CD4-positive, alpha-beta T cell treated with Interleukin-10 for 1 hour (primary cell): Measurements from ENCODE around the gene FARP1.

Experiments
- DNase-seq: peaks from one replicate; pipeline ENCODE4 v3.0.0-alpha.2; 2020

Gene FARP1

GRCh38 chr13:98451676-98452470, 309.0 kb downstream of the FARP1 start:
- DNase-seq, result no peak

- no peak for DNase-seq
These were observed 310.3 kb downstream of the FARP1 start for GRCh38 chr13:98452851-98453843.

- no peak for DNase-seq
These were observed 311.5 kb downstream of the FARP1 start for GRCh38 chr13:98454389-98454881.

GRCh38 chr13:98456413-98456845, 313.5 kb downstream of the FARP1 start:
- DNase-seq, result no peak

- no peak for DNase-seq
These were observed 314.2 kb downstream of the FARP1 start for GRCh38 chr13:98457053-98457452.

- DNase-seq, result no peak
These were observed 315.5 kb downstream of the FARP1 start for GRCh38 chr13:98458431-98458830.

- no peak for DNase-seq
These were observed 316.3 kb downstream of the FARP1 start for GRCh38 chr13:98459171-98459681.

- no peak for DNase-seq
These were observed 317.0 kb downstream of the FARP1 start for GRCh38 chr13:98459721-98460370.

- no peak for DNase-seq
These were observed 317.6 kb downstream of the FARP1 start for GRCh38 chr13:98460516-98460915.

GRCh38 chr13:98461486-98462240, 318.8 kb downstream of the FARP1 start:
- no peak for DNase-seq

- no peak for DNase-seq
These were observed 319.5 kb downstream of the FARP1 start for GRCh38 chr13:98462241-98462882.

GRCh38 chr13:98462946-98463345, 320.1 kb downstream of the FARP1 start:
- DNase-seq, result no peak

GRCh38 chr13:98466634-98467236, 323.8 kb downstream of the FARP1 start:
- DNase-seq, result peak; percentile 46

GRCh38 chr13:98467263-98467985, 324.5 kb downstream of the FARP1 start:
- no peak for DNase-seq

GRCh38 chr13:98468361-98468760, 325.5 kb downstream of the FARP1 start:
- DNase-seq, result no peak

- no peak for DNase-seq
These were observed 326.0 kb downstream of the FARP1 start for GRCh38 chr13:98468929-98469328.

GRCh38 chr13:98470920-98471319, 328.0 kb downstream of the FARP1 start:
- no peak for DNase-seq

- DNase-seq, result no peak
These were observed 329.0 kb downstream of the FARP1 start for GRCh38 chr13:98471934-98472333.

- DNase-seq, result no peak
These were observed 330.4 kb downstream of the FARP1 start for GRCh38 chr13:98473135-98473787.

- no peak for DNase-seq
These were observed 330.9 kb downstream of the FARP1 start for GRCh38 chr13:98473788-98474144.
